SKM-1 (cell line): Measurements from ENCODE around the gene DAP3.
"Not testable (repeated sequence)": the region's sequence is repeated elsewhere in the genome, so short reads cannot be mapped to it uniquely, and the experiment has no call there.

Experiments used
- DNase-seq: peaks from one replicate; lab custom pipeline; 2025; ENCODE audit not compliant: unreplicated experiment; lab: John Stamatoyannopoulos, UW

DAP3 gene

DNA sequence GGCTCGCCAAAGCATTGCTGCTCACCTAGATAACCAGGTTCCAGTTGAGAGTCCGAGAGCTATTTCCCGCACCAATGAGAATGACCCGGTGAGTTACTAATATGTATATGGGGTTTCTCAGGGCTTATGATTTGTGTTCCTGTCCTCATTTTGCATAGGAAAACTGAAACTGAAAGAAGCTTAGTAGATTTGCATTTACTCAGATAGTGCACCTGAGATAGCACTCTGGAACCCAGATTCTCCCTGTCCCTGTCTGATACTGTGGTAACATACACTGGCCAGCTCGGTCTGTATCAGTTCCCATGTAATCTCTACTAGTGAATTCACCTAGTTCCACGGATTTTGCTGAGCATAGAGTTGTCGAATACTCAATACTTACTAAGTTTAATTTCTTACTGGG, 28.1 kb downstream of the DAP3 start:
- DNase-seq, result no peak

DNA sequence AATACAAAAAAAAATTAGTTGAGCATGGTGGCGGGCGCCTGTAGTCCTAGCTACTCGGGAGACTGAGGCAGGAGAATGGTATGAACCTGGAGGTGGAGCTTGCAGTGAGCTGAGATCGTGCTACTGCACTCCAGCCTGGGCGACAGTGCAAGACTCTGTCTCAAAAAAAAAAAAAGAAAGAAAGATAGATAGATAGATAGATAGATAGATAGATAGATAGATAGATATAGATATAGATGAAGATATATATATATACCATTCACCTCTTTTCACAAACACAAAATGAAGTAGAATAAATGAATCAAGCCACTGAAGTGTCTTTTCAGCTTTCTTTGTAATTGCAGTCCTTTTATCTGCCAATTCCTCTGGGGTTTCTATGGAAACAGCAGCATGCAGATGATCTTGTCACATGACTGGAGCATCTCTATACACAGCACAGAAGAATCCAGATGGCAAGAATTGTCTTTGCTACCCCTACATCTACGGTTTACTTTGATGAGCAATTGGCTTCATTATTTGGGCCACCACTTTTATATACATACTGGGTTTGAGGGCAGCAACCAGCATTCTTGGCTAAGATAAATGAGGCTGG, 29.7 kb downstream of the DAP3 start:
- not testable (repeated sequence) for DNase-seq

DNA sequence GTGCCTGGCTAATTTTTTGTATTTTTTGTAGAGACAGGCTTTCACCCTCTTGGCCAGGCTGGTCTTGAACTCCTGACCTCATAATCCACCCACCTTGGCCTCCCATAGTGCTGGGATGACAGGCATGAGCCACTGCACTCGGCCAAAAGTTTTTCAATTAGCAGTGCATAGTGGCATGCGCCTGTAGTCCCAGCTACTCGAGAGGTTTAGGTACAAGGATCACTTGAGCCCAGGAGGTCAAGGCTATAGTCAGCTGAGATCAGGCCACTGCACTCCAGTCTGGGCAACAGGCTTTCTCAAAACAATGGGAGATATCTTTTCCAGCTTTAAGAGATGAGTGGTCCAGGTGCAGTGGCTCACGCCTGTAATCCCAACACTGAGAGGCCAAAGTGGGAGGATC, 30.8 kb downstream of the DAP3 start:
- no peak for DNase-seq

DNA sequence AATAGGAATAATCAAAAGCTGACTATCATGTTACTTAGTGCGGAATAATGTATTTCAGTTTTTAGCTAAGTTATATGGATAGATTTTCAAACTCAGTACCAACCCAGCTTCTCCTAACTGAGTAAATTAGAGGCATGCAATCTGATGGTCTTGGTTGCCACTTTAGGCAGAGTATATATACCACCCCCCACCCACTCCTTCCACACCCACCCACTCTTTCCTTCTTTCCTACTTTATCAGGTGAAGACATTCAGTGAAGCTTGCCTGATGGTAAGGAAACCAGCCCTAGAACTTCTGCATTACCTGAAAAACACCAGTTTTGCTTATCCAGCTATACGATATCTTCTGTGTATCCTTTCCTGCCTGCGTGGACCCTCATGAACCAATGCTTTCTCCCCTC, 36.3 kb downstream of the DAP3 start:
- no peak for DNase-seq

DNA sequence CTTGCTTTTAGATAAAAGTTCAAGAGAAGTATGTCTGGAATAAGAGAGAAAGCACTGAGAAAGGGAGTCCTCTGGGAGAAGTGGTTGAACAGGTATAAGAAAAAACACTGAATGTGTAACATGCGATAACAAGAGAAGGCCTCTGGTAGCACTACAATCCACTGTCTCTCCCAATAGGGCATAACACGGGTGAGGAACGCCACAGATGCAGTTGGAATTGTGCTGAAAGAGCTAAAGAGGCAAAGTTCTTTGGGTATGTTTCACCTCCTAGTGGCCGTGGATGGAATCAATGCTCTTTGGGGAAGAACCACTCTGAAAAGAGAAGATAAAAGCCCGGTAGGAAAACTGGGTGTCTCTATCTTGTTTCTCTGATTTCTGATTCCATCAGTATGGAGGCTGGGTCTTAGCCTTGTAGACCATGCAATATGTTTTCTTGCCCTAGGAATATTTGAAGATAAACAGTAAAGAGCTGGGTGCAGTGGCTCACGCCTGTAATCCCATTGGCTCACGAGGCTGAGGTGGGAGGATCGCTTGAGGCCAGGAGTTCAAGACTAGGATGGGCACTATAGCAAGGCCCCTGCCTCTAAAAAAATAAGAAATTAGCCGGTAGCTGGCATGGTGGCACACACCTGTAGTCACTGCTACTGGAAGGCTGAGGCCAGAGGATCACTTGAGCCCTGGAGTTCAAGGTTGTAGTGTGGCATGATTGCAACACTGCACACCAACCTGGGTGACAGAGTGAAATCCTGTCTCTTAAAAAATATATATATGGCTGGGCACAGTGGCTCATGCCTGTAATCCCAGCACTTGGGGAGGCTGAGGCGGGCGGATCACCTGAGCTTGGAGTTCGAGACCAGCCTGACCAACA, 40.4 kb downstream of the DAP3 start:
- peak; percentile 55 for DNase-seq

DNA sequence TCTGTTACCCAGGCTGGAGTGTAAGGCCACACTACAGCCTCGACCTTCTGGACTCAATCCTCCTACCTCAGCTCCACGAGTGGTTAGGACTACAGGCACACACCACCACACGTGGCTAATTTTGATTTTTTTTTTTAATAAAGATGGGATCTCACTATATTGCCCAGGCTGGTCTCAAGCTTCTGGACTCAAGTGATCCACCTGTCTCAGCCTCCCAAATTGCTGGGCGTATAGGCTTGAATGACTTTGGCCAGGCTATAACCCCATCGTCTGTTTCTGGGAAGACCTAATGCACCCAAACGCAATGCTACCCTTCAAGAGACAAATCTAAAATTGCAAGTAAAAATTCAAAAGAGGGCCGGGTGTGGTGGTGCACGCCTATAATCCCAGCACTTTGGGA, 52.1 kb downstream of the DAP3 start:
- no peak for DNase-seq

DNA sequence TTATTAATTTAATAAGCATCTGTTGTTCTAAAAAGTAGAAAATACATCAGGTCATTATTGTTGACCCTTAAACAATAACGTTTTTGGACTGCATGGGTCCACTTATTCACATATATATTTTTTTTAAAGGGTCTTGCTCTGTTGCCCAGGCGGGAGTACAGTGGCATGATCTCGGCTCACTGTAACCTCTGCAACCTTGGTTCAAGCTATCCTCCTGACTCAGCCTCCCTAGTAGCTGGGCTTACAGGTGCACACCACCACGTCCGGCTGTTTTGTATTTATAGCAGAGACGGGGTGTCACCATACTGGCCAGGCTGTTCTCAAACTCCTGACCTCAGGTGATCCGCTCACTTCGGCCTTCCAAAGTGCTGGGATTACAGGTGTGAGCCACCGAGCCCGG, 53.0 kb downstream of the DAP3 start:
- DNase-seq, result no peak

DNA sequence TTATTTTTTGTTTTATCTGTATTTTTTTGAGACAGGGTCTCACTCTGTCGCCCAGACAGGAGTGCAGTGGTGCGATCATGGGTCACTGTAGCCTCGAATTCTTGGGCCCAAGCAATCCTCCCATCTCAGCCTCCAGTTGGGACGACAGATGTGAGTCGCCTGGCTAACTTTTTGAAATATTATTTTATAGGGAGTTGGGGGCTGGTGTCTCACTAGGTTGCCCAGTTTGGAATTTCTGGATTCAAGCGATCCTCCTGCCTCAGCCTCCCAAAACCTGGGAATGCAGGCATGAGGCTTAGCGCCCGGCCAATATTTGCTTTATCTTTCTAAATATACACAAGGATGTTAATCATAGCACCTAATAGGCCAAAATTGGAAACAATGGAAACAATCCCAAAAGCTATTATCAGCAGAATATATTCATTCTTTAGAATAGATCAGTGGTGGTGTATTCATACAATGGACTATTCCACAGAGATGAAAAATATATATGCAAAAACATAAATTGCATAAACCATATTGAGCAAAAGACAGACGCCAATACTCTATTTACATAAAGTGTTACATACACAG, 55.9 kb downstream of the DAP3 start:
- no peak for DNase-seq

DNA sequence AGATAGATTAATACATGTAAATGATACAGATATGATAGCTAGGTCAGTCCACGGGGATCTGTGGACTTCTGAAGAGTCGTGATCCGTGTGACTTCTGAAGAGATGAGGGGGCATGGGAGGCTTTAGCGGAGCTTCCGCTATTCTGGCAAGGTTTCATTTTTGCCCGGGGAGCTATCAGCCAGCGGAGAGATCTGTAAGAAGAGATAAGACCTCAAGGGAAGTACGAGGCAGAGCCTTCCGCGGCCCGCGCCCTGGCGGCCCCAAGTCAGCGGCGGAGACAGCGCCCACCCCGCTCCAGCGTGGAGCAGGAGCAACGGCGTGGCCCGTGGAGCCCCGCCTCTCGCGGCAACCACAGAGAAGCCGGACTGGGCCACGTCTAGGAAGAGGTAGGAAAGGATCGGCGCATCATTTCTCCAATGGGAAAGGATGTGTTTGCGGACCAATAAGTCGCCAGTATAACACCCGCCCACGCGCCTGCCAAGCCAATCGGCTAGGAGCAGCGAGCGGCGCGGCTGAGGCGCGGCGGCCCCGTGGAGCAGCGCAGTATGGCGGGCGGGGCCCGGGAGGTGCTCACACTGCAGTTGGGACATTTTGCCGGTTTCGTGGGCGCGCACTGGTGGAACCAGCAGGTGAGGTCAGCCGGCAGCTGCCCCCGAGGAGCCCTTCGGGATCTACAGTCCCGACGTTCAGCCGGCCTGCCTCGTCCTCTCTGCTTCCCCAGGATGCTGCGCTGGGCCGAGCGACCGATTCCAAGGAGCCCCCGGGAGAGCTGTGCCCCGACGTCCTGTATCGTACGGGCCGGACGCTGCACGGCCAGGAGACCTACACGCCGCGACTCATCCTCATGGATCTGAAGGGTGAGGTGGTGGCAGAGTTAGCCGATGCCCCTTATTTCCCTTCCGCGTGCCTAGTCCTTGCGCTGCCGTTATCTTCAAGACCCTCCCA, 56.7 kb downstream of the DAP3 start:
- peak; percentile 98 for DNase-seq

DNA sequence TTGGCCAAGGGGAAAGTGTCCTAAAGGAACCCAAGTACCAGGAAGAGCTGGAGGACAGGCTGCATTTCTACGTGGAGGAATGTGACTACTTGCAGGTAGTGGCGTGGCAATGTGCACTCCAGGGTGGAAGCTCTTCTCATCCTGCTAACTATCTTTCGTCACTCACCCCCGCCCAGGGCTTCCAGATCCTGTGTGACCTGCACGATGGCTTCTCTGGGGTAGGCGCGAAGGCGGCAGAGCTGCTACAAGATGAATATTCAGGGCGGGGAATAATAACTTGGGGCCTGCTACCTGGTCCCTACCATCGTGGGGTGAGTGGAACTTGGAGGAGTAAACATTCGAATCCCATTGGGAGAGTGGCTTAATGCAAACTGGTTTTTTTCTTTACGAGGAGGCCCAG, 58.7 kb downstream of the DAP3 start:
- not testable (repeated sequence) for DNase-seq

DNA sequence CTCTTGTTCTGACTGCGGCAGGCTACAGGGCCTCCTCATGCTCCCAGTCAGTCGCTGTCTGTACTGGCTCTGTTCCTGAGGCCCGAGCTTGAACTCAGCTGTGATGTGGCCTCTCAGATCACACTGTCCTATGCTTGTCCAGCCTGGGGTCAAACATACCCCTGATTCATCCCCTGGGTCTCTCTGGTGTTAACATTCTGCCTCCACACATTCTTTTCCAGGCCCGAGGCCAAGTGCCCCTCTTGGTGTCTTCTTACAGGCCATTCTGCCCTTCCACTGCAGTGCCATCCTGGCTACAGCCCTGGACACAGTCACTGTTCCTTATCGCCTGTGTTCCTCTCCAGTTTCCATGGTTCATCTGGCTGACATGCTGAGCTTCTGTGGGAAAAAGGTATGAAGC, 59.2 kb downstream of the DAP3 start:
- not testable (repeated sequence) for DNase-seq

DNA sequence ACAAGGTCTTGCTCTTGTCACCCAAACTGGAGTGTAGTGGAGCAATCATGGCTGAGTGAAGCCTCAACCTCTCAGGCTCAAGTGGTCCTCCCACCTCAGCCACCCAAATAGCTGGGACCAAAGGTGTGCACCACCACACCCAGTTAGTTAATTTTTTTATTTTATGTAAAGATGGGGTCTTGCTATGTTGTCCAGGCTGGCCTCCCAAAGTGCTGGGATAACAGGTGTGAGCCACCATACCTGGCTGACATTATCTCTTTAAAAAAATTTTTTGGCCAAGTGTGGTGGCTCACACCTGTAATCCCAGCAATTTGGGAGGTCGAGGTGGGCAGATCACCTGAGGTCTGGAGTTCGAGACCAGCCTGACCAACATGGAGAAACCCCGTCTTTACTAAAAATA, 70.1 kb downstream of the DAP3 start:
- not testable (repeated sequence) for DNase-seq

DNA sequence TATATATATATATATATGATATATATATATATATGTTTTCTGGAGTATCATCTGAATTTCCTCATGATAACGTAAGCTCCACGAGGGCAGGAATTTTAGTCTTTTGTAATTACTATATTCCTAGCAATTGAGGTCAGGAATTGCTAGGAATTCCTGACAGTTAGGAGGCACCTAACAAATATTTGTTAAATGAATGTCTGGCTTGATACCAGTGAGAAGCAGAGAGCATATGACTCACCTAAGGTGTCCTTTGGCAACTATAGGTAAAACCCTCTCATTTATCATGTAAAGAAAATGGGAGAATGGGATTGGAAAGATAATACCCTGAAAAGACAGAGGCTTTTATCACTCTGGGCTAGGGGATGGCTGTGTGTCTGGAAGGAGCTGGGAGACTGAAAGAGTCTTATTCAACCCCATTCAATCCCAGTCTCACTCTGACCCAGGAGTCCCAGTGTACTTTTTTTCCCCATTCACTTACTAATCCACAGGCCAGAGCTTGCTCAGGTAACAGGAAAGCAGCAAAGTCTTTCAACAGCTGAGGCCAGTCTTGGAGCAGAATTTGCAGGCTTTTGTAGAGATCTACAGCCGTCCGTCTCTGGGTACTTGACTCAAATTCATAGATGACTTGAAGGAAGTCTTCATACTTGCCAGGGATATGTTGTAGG, 71.2 kb downstream of the DAP3 start:
- no peak for DNase-seq

DNA sequence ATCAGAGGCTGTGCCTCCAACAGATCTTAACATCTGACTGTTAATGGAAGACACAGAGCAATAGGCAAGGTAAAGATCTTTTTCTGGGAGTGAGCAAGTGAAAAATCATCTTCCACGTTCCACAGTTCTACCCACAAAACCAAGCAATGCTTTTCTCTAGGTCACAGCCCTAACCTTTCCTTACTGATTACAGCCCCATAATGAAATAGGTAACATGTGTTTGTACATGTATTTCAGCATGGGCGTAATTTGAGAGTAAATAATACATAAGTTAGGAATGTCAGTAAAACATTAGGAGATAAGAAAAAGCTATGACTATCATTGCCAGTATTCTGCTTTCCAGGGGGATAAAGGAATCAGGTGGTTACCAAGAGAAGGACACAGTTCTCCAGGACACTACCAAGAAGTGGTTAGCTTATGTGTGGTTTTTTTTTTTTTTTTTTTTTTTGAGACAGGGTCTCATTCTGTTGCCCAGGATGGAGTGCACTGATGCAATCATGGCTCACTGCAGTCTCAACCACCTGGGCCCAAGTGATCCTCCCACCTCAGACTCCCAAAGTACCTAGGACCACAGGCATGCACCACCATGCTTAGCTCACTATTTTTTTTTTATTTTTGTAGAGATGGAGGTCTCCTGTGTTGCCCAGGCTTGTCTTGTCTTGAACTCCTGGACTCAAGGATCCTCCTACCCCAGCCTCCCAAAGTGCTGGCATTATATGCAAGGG, 72.0 kb downstream of the DAP3 start:
- DNase-seq, result no peak

DNA sequence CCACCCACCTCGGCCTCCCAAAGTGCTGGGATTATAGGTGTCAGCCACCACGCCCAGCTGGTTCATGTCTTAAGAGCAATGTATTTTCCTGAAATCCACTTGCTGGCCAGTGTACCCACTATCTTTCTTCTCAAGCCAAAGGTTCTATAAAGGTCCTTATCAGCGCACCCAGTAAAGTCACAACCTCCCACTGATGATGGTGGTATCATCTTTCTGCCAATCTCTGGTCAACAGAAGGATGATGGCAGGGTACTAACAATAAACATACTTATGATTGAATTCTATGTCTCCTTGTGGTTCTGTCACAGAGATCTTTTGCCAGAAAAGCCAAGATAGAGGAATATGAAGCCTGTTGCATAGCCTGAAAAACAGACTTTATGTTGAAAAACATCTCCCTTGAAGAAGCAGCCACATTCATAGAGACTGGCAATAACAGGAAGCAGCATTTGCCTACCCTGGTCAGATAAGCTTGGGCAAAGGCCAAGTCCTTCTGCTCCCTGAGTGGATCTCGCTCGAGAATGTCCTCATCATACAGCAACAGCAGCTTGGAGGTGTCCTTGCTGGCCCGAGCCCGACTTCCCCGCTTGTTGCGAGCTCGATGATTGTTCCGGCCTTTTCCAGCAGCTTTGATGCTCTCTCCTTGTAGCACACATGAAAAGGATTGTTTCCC, 73.0 kb downstream of the DAP3 start:
- DNase-seq, result no peak

DNA sequence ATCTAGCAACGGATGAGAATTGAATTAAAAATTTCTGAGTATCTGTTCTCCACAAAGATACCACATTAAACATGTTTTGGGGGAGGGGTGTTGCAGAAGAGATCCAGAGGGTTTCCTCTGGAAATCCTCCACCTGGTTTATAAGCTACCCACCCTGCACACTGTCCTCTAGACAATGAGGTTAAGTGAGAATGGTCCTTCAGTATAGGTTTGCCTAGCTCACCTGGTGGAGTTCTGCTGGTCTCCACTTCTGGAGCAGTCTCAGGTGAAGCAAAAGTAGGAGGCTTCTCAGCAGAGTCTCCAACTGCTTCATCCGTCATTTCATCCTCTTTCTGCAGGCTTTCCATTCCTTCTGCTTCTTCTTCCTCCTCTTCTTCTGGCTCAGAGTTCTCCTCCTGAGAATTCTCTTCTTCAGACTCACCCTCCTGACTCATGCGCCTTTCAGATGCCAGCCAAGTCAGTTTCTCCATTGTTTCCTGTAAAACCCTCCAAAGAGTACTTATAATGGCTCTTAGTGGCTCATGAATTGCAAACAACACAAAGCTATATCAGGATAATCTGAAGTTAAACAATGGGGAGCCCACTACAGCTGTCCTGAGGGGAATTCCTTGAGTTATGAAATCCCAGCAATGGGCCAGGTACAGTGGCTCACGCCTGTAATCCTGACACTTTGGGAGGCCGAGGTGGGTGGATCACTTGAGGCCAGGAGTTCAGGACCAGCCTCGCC, 74.4 kb downstream of the DAP3 start:
- not testable (repeated sequence) for DNase-seq

DNA sequence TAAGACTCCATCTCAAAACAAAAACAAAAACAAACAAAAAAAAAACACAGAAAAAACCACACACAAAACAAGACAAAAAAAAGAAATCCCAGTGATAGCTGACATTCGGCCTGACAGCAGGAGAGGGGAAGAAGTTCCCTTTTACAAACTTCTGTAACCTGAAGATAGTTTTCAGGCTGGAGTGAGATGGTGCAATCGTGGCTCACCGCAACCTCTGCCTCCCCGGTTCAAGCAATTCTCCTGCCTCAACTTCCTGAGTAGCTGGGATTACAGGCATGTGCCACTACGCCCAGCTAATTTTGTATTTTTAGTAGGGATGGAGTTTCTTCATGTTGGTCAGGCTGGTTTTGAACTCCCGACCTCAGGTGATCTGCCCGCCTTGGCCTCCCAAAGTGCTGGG, 75.1 kb downstream of the DAP3 start:
- DNase-seq, result peak; percentile 73

DNA sequence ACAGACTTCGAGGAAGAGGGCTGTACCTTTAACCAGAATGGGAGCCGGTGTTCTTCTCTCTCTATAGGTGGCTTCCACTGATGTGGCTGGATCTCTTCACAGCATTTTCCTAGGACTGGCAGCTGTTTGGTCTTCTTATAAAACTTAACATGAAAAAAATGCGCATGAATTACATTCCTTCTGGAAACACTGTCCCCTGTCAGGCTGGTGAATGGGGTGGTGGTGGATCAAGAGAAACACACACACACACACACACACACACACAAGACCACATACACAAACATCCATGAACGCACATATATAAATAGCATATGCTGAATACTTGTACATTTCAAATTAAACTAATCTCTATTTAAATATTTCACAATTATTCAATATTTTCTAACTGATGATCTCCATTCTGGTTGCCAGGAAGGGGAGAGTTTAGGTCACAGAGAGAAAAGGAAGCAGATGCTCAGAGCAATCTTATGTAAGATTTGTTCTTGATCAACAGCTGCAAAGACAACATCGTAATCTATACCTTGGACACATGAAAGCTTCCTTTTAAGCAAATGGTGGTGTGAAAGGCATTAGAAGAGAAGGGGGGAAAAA, 78.6 kb downstream of the DAP3 start:
- not testable (repeated sequence) for DNase-seq
